GM10248 (cell line): ENCODE results near the gene CFAP61.

Experiments used
- CTCF ChIA-PET: fragments of 300-600 bp; sonication (Branson Sonifier 250); formaldehyde crosslinking; extraction: SDS; loops from one replicate; lab custom pipeline; 2021; ENCODE audit warnings: antibody characterized with exemption; lab: Yijun Ruan, JAX
- POLR2A ChIA-PET: fragments of 350-650 bp; sonication (Branson Sonifier 250); formaldehyde crosslinking; extraction: SDS; loops from one replicate; lab custom pipeline; 2020; ENCODE audit warnings: antibody characterized with exemption; lab: Yijun Ruan, JAX
- DNase-seq: peaks from one replicate; pipeline ENCODE4 v3.0.0; 2012; ENCODE audit errors: extremely low spot score
- TF ChIP-seq, protein P1 (sequence below): IDR thresholded peaks from 2 replicates; pipeline ENCODE4 v1.5.1; 2012; ENCODE audit warnings: mild to moderate bottlenecking, low read depth; ENCODE audit errors: extremely low read depth, missing control alignments, control extremely low read depth

The CFAP61 gene

DNA sequence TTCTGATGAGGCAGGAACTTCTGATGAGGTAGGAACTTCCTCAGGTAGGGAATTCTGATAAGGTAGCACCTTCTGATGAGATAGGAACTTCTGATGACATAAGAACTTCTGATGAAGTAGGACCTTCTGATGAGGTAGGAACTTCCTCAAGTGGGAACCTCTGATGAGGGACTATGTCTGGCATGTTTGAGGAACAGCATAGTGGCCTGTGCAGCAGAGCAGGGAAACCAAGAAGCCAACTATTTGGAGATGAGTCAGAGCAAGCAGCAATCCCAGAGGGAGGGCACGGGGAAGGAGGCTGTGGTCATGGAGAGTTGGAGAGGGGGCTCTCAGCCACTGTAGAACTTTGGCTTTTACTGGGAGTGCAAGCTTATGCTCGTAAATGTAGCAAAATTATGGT, 132.4 kb downstream of the CFAP61 start:
- DNase-seq, result no peak
- TF ChIP-seq, protein P1, sequence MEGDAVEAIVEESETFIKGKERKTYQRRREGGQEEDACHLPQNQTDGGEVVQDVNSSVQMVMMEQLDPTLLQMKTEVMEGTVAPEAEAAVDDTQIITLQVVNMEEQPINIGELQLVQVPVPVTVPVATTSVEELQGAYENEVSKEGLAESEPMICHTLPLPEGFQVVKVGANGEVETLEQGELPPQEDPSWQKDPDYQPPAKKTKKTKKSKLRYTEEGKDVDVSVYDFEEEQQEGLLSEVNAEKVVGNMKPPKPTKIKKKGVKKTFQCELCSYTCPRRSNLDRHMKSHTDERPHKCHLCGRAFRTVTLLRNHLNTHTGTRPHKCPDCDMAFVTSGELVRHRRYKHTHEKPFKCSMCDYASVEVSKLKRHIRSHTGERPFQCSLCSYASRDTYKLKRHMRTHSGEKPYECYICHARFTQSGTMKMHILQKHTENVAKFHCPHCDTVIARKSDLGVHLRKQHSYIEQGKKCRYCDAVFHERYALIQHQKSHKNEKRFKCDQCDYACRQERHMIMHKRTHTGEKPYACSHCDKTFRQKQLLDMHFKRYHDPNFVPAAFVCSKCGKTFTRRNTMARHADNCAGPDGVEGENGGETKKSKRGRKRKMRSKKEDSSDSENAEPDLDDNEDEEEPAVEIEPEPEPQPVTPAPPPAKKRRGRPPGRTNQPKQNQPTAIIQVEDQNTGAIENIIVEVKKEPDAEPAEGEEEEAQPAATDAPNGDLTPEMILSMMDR, result no peak
- POLR2A ChIA-PET, result no interaction called here
- CTCF ChIA-PET, result interaction anchor here (1.0 to 1.2 kb wide), 2 partner anchors 53 to 55 kb away, joined by 3 read pairs; no protein-coding TSS in a partner anchor

DNA sequence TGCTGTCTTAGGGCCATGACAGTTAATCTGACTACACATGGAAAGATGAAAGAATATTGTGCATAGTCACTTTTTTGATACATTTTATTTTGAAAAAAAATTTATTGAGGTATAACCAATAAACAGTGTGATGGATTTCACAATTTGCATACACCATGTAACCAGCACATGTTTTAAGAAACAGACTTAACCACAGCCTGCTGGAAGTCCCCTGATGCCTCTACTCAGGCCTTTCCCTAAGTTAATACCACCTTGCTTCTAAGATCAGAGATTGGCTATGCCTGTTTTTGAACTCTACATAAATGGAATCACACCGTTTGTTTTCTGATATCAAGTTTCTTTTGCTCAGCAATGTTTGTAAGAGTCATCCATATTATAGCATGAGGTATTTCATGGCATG, 136.3 kb downstream of the CFAP61 start:
- CTCF ChIA-PET, result no interaction called here
- POLR2A ChIA-PET, result no interaction called here
- DNase-seq, result peak; percentile 22
- TF ChIP-seq, protein P1, result no peak

DNA sequence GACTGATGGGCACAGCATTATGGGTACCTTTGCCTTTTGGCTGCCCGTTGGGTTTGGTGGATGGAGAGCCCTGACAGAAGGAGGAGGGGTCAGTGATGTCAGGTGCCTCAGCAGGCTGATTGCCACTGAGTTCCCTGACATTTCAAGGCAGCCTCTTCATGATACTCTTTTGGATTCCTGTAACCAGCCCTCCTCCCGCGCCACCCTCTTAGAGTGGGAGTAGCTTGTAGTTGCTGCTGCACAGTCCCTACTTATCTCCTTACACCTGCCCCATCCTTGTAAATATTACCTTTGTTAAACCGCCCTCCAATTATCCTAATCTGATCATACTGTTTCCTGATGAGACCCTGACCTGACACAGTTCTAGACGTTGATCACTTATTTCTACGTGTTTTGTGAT, 140.0 kb downstream of the CFAP61 start:
- ChIA-PET CTCF (interaction anchor here (1.2 kb wide), 1 partner anchor 15 kb away, joined by 3 read pairs; no protein-coding TSS in a partner anchor), POLR2A (no interaction called here)
- DNase-seq, result no peak
- TF ChIP-seq, protein P1, result no peak

DNA sequence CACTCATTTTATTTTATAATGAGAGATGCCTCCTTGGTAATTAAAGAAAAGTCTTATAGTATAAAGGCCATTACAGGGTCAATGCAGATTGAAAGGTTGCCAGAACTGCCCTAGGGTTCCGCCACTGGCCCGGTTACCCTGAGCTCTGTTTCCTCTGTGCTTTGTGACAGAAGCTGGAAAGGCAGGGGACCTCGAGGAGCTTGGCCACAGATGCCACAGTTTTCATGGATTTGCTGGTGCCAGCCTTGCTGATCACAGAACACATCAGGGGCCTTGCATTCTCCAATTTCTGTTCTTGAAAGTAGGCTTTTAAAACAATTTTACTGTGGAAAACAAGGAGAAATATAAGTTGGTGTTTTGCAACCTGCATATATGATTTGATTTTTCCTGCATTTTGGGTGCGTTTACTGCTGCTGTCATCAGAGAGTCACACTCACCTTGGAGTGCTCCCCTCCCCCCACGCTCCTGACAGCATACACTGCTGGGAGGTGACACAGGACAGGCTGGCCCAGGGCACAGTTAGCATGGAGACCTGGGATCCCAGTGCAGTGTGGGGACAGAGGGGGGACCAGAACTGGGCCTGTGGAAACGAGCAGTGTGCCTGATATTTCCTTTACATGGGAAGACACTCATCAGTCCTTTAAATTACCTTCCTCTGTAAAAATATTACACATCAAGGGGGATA, 142.8 kb downstream of the CFAP61 start:
- POLR2A ChIA-PET, result no interaction called here
- CTCF ChIA-PET, result no interaction called here
- TF ChIP-seq, protein P1, result no peak
- no peak for DNase-seq

DNA sequence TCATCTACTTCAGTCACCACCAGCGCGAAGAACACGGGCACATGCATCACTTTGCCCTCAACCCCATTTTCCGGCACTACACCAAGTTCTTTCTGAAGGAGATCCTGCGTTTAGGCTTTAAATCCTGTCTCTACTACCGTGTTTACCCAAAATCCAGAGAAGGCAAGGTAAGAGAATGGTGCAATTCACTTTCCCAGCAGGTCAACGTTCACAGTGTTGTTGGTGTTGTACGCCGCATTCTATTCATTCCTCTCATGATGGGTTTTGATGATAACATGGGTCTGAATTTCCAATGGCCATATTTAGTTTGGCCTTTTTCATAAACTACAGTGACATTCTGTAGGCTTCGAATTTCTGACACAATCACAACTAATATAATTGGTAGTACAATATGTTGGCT, 144.3 kb downstream of the CFAP61 start:
- TF ChIP-seq, protein P1, result no peak
- DNase-seq, result no peak
- POLR2A ChIA-PET, result no interaction called here
- CTCF ChIA-PET, result no interaction called here

DNA sequence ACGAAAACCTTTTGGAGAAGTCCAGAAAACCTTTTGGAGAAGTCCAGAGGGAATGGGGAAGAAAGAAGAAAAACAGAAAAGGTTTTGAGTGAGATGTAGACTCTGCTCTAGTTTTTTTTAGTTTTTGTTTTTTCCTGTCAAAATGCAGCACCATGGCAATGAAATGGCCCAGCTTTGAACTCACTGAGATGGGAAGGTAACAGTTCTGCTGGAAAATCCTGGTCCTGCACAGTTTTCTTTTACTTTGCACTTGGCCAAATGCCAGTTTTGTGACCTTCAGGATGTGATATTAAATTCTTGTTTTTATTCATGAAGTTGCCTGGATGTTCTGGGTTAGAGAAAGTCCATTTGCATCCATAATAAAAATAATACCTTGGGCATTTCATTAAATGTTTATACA, 145.7 kb downstream of the CFAP61 start:
- TF ChIP-seq, protein P1, result no peak
- ChIA-PET POLR2A (no interaction called here), CTCF (interaction anchor here (0.7 kb wide), 1 partner anchor 40 kb away, joined by 3 read pairs; no protein-coding TSS in a partner anchor)
- DNase-seq, result no peak
